ENCODE results near the gene MFNG.
A peak's percentile ranks its signal among the peaks of the same experiment; 100 is the strongest.

Gene MFNG

GRCh38 chr22:37497062-37497599 is 10.9 kb upstream of the MFNG start:
- DNase-seq (ENCODE audit: low spot score) (peak; percentile 92), FAIRE-seq (peak; percentile 97)

GRCh38 chr22:37496651-37497050 is 10.5 kb upstream of the MFNG start:
- DNase-seq (ENCODE audit: low spot score) (peak; percentile 89), FAIRE-seq (peak; percentile 90)

- DNase-seq (ENCODE audit: low spot score) (no peak), FAIRE-seq (no peak)
Observed at GRCh38 chr22:37493979-37494378, 7.8 kb upstream of the MFNG start.

GRCh38 chr22:37492428-37493344 is 6.5 kb upstream of the MFNG start:
- FAIRE-seq (peak; percentile 82), DNase-seq (ENCODE audit: low spot score) (peak; percentile 37)

GRCh38 chr22:37491559-37492427 is 5.6 kb upstream of the MFNG start:
- DNase-seq (ENCODE audit: low spot score) (peak; percentile 31), FAIRE-seq (peak; percentile 65)

GRCh38 chr22:37491106-37491505 is 4.9 kb upstream of the MFNG start:
- DNase-seq (ENCODE audit: low spot score) (no peak), FAIRE-seq (no peak)

- no peak for FAIRE-seq
Observed at GRCh38 chr22:37489983-37490382, 3.8 kb upstream of the MFNG start.

GRCh38 chr22:37488337-37489135 is 2.4 kb upstream of the MFNG start:
- DNase-seq (ENCODE audit: low spot score): no peak
- FAIRE-seq: no peak

More at GRCh38 chr22:37489983-37490382, 3.8 kb upstream of the MFNG start:
- DNase-seq (ENCODE audit: low spot score): no peak

GRCh38 chr22:37487571-37487970 is 1.4 kb upstream of the MFNG start:
- FAIRE-seq (no peak), DNase-seq (ENCODE audit: low spot score) (no peak)

- DNase-seq (ENCODE audit: low spot score) (no peak), FAIRE-seq (no peak)
Observed at GRCh38 chr22:37487129-37487528, 945 bp upstream of the MFNG start.

GRCh38 chr22:37485395-37486223 is 575 bp downstream of the MFNG start:
- no peak for DNase-seq (ENCODE audit: low spot score)

GRCh38 chr22:37484480-37485394 is 1.4 kb downstream of the MFNG start:
- DNase-seq (ENCODE audit: low spot score) (no peak), FAIRE-seq (peak; percentile 94)

More at GRCh38 chr22:37485395-37486223, 575 bp downstream of the MFNG start:
- no peak for FAIRE-seq

GRCh38 chr22:37483050-37483449 is 3.1 kb downstream of the MFNG start:
- no peak for FAIRE-seq
- no peak for DNase-seq (ENCODE audit: low spot score)

GRCh38 chr22:37482244-37482643 is 3.9 kb downstream of the MFNG start:
- FAIRE-seq (peak; percentile 88), DNase-seq (ENCODE audit: low spot score) (no peak)

- DNase-seq (ENCODE audit: low spot score) (no peak), FAIRE-seq (no peak)
Observed at GRCh38 chr22:37481347-37481907, 4.8 kb downstream of the MFNG start.

- DNase-seq (ENCODE audit: low spot score) (no peak), FAIRE-seq (peak; percentile 81)
Observed at GRCh38 chr22:37480387-37481346, 5.5 kb downstream of the MFNG start.

GRCh38 chr22:37479196-37479595 is 7.0 kb downstream of the MFNG start:
- FAIRE-seq: no peak
- DNase-seq (ENCODE audit: low spot score): no peak
